Measurements from ENCODE around the gene ABCA6.

DNA sequence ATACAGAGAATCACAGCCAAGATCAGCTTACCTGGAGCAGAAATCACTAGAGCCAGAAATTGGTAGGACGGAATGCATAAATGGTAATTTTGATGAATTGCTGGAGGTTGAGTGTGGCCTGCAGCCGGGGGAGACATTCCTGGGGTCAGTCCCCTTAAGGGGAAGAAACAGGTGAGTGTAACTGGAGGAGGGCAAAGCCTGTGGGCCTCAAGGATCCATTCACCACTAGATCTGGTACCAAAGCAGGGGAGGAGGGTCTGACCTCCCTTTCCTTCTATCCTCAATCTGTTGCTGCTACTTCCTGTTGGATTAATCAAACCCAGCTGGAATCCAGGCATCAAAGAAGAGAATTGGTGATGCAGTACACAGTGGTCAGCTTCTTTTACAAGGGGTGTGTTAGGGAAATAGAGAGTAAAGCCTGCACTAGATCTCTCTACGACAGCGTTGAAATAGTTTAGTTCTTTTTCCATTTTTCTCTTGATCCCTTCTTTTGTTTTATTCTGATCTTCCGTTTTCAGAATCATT is 72.4 kb downstream of the ABCA6 start:
- TF ChIP-seq EZH2phosphoT487 (IDR thresholded peaks at IDR 0.05) = no peak
- TF ChIP-seq, protein P1, sequence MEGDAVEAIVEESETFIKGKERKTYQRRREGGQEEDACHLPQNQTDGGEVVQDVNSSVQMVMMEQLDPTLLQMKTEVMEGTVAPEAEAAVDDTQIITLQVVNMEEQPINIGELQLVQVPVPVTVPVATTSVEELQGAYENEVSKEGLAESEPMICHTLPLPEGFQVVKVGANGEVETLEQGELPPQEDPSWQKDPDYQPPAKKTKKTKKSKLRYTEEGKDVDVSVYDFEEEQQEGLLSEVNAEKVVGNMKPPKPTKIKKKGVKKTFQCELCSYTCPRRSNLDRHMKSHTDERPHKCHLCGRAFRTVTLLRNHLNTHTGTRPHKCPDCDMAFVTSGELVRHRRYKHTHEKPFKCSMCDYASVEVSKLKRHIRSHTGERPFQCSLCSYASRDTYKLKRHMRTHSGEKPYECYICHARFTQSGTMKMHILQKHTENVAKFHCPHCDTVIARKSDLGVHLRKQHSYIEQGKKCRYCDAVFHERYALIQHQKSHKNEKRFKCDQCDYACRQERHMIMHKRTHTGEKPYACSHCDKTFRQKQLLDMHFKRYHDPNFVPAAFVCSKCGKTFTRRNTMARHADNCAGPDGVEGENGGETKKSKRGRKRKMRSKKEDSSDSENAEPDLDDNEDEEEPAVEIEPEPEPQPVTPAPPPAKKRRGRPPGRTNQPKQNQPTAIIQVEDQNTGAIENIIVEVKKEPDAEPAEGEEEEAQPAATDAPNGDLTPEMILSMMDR (IDR thresholded peaks at IDR 0.05) = no peak

Measured in neural progenitor cell (in vitro differentiated cells).